PC-9 (cell line): Measurements from ENCODE around the gene ZNF319.

Experiments used
- EZH2 ChIP-seq: fragments of 200-600 bp; sonication (generic); IDR thresholded peaks from 2 replicates; pipeline ENCODE4 v1.8.0; 2017; ENCODE audit warnings: antibody characterized with exemption, low read depth
- TF ChIP-seq, protein P1 (sequence below): fragments of 200-600 bp; sonication (generic); conservative IDR thresholded peaks from 2 replicates; pipeline ENCODE4 v1.6.1; 2017; ENCODE audit warnings: mixed run types, antibody characterized with exemption, mild to moderate bottlenecking, moderate library complexity

DNA sequence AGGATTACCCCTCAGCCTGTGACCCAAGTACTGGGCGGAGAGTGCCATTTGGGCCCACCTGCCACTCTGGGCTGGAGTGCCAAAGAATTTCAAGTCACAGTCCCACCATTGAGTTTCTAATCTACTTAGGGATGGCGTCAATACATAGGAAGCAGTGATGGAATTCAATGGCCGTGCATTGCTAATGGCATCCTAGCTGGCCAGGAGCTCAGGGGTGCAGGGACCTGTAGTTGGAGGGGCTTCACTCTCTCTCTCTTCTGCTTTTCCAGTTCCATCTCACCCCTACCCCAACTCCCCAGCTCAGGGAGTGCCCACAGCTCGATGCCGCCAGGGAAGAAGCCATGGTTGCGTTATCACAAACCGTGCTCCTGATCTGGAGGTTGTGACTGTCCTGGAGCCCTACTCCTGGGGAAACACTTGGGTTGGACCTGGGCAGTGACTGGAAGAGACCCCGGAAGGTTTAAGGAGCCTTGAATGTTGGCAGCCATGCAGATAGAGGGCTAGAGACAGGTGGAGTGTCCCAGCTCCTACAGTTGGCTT lies 27.5 kb upstream of the ZNF319 start:
- TF ChIP-seq, protein P1, sequence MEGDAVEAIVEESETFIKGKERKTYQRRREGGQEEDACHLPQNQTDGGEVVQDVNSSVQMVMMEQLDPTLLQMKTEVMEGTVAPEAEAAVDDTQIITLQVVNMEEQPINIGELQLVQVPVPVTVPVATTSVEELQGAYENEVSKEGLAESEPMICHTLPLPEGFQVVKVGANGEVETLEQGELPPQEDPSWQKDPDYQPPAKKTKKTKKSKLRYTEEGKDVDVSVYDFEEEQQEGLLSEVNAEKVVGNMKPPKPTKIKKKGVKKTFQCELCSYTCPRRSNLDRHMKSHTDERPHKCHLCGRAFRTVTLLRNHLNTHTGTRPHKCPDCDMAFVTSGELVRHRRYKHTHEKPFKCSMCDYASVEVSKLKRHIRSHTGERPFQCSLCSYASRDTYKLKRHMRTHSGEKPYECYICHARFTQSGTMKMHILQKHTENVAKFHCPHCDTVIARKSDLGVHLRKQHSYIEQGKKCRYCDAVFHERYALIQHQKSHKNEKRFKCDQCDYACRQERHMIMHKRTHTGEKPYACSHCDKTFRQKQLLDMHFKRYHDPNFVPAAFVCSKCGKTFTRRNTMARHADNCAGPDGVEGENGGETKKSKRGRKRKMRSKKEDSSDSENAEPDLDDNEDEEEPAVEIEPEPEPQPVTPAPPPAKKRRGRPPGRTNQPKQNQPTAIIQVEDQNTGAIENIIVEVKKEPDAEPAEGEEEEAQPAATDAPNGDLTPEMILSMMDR, result no peak
- TF ChIP-seq EZH2, result no peak
